ENCODE data around the gene PPT2. TPM values are rescaled to one million over a fixed set of nuclear protein-coding genes. Genes with fewer than 3 reads are reported as not detected.

The PPT2 gene
- total and polyA plus RNA-seq, 4 donors, result 4.3 to 37.6 (median 27.9) TPM

GRCh38 chr6:32146687-32147086, 7.3 kb upstream of the PPT2 start:
- no peak for ATAC-seq (ENCODE audit: low FRiP score)
- no peaks in the 10 kb centered on the region for H3K4me1 ChIP-seq (ENCODE audit: control insufficient read depth in 1 of 2, insufficient read depth in 2 of 2, low read length in 2 of 2)
- H3K27ac ChIP-seq (ENCODE audit: low read depth in 1 of 2, low read length in 2 of 2), result no peak overlapping the region

DNA sequence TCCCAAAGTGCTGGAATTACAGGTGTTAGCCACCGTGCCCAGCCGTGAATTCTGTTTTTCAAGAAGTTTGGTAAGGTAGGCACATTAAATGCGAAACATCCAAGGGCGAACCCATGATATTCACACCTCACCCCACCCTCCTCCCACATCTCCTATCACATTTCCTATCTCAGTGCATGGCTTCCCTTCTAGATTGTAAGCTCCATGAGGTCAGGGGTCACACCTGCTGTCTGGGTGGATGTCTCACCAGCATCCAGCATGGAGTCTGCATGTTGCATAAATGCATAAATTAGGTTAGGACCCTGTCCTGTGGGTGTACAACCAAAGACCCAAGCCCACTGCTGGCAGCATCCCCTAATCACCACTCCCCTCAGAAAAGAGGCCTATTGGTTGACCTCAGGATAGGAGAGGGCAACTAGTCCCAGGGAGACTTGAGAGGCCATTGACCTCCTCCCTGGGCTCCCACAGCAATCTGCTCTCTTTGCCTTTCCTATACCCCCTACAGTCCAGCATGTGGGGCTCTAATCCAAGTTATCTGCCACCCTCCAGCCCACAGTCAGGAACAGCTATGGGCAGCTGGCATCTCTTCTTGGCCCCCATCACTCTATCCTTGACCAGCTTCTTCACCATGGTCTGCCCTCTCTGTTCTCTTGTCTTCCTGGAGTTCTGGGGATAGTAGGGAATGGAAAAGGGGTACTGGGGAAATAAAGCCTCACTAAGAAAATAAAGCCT, 6.4 kb upstream of the PPT2 start:
- DNase-seq (peak; percentile 17 to 27), ATAC-seq (ENCODE audit: low FRiP score) (no peak)
- 90% methylated on average over 4 of the region's 4 CpGs for WGBS, 2 donors
- Histone ChIP-seq H3K4me3 (ENCODE audit: low read length in 2 of 2) (no peak overlapping the region), H3K4me1 (ENCODE audit: control insufficient read depth in 1 of 2, insufficient read depth in 2 of 2, low read length in 2 of 2) (no peaks in the 10 kb centered on the region), H3K9me3 (ENCODE audit: control insufficient read depth, low read length) (no peaks in the 10 kb centered on the region), H3K27me3 (ENCODE audit: control insufficient read depth in 1 of 2, insufficient read depth in 2 of 2, low read length in 1 of 2) (no peaks in the 10 kb centered on the region), H3K27ac (ENCODE audit: low read depth in 1 of 2, low read length in 2 of 2) (no peak overlapping the region), H3K36me3 (ENCODE audit: control insufficient read depth in 1 of 2, insufficient read depth in 2 of 2, low read length in 1 of 2) (no peaks in the 10 kb centered on the region)
- intact Hi-C loops (cut with DNase I), result no loop called here

More at GRCh38 chr6:32146687-32147086, 7.3 kb upstream of the PPT2 start:
- Histone ChIP-seq H3K9me3 (ENCODE audit: control insufficient read depth, low read length) (no peaks in the 10 kb centered on the region), H3K27me3 (ENCODE audit: control insufficient read depth in 1 of 2, insufficient read depth in 2 of 2, low read length in 1 of 2) (no peaks in the 10 kb centered on the region), H3K36me3 (ENCODE audit: control insufficient read depth in 1 of 2, insufficient read depth in 2 of 2, low read length in 1 of 2) (no peaks in the 10 kb centered on the region), H3K4me3 (ENCODE audit: low read length in 2 of 2) (no peak overlapping the region)
- intact Hi-C loops (cut with DNase I), result no loop called here
- no peak for DNase-seq
- 27 to 34% methylated on average over 4 of the region's 4 CpGs for WGBS, 2 donors

DNA sequence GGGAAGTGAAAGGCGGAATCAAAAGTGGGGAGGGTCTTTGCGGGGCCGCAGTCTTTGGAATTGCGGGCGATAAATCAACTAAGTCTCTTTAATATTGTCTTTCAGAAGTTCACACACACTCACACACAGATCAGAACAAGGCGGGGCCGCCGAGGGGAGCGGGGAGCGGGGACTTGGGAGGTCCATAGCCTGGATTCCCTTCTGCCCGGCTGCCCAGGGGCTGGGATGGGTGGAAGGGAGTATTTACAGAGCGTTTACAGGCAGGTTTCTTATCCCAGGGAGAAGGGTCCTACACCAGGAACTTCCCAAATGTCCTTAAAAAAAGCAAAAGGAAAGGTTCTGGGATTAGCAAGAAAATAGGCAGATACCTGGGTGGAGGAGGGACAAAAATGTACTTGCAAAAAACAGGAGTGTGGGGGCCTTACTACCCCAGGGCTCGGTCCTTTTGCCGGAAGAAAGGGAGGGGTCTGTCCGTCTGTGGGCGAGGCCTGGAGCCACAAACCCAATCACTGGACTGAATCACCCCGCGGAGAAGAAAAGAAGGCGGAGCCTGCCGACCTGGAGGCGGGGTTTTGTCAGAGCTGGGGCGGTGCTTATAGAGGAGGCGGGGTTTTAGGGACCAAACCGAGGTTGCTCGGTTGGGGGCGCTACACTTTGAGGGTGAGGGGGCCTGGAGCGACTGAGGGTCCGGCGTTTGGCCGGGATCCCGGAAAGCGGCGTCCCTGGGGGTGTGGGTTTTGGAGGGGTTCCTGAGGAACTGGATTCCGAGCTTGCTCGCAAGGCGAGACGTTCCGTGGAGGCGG, 5.5 kb upstream of the PPT2 start:
- H3K4me1 ChIP-seq (ENCODE audit: control insufficient read depth in 1 of 2, insufficient read depth in 2 of 2, low read length in 2 of 2), result no peaks in the 10 kb centered on the region
- WGBS, 2 donors, result 61 to 63% methylated on average over 38 to 39 of the region's 39 CpGs
- H3K27ac ChIP-seq (ENCODE audit: low read depth in 1 of 2, low read length in 2 of 2), result no peak overlapping the region
- DNase-seq, result peak; percentile 82 to 89
- H3K9me3 ChIP-seq (ENCODE audit: control insufficient read depth, low read length), result no peaks in the 10 kb centered on the region
- no peaks in the 10 kb centered on the region for H3K27me3 ChIP-seq (ENCODE audit: control insufficient read depth in 1 of 2, insufficient read depth in 2 of 2, low read length in 1 of 2)
- no peak for ATAC-seq (ENCODE audit: low FRiP score)
- intact Hi-C loops (cut with DNase I), result no loop called here
- no peak overlapping the region for H3K4me3 ChIP-seq (ENCODE audit: low read length in 2 of 2)
- H3K36me3 ChIP-seq (ENCODE audit: control insufficient read depth in 1 of 2, insufficient read depth in 2 of 2, low read length in 1 of 2), result no peaks in the 10 kb centered on the region

- no peak for ATAC-seq (ENCODE audit: low FRiP score)
- peak; percentile 33 to 73 for DNase-seq
- Histone ChIP-seq H3K9me3 (ENCODE audit: control insufficient read depth, low read length) (no peaks in the 10 kb centered on the region), H3K4me1 (ENCODE audit: control insufficient read depth in 1 of 2, insufficient read depth in 2 of 2, low read length in 2 of 2) (no peaks in the 10 kb centered on the region), H3K27ac (ENCODE audit: low read depth in 1 of 2, low read length in 2 of 2) (no peak overlapping the region), H3K27me3 (ENCODE audit: control insufficient read depth in 1 of 2, insufficient read depth in 2 of 2, low read length in 1 of 2) (no peaks in the 10 kb centered on the region), H3K4me3 (ENCODE audit: low read length in 2 of 2) (no peak overlapping the region), H3K36me3 (ENCODE audit: control insufficient read depth in 1 of 2, insufficient read depth in 2 of 2, low read length in 1 of 2) (no peaks in the 10 kb centered on the region)
- intact Hi-C loops (cut with DNase I), result no loop called here
- 75 to 80% methylated on average over 47 of the region's 47 CpGs for WGBS, 2 donors
Measured at GRCh38 chr6:32149092-32149755, 4.7 kb upstream of the PPT2 start.

- H3K27me3 ChIP-seq (ENCODE audit: control insufficient read depth in 1 of 2, insufficient read depth in 2 of 2, low read length in 1 of 2), result no peaks in the 10 kb centered on the region
- no peaks in the 10 kb centered on the region for H3K9me3 ChIP-seq (ENCODE audit: control insufficient read depth, low read length)
- H3K27ac ChIP-seq (ENCODE audit: low read depth in 1 of 2, low read length in 2 of 2), result no peak overlapping the region
- no peak for ATAC-seq (ENCODE audit: low FRiP score)
- peak in 1 of 2 donors; percentile 35 for DNase-seq
- no peaks in the 10 kb centered on the region for H3K36me3 ChIP-seq (ENCODE audit: control insufficient read depth in 1 of 2, insufficient read depth in 2 of 2, low read length in 1 of 2)
- WGBS, 2 donors, result 50 to 55% methylated on average over 51 to 55 of the region's 55 CpGs
- H3K4me1 ChIP-seq (ENCODE audit: control insufficient read depth in 1 of 2, insufficient read depth in 2 of 2, low read length in 2 of 2), result peaks cover 0 to 3% of the 10 kb centered on the region in 2 donors
- H3K4me3 ChIP-seq (ENCODE audit: low read length in 2 of 2), result no peak overlapping the region
- intact Hi-C loops (cut with DNase I), result no loop called here
Measured at GRCh38 chr6:32149932-32150870, 3.7 kb upstream of the PPT2 start.

DNA sequence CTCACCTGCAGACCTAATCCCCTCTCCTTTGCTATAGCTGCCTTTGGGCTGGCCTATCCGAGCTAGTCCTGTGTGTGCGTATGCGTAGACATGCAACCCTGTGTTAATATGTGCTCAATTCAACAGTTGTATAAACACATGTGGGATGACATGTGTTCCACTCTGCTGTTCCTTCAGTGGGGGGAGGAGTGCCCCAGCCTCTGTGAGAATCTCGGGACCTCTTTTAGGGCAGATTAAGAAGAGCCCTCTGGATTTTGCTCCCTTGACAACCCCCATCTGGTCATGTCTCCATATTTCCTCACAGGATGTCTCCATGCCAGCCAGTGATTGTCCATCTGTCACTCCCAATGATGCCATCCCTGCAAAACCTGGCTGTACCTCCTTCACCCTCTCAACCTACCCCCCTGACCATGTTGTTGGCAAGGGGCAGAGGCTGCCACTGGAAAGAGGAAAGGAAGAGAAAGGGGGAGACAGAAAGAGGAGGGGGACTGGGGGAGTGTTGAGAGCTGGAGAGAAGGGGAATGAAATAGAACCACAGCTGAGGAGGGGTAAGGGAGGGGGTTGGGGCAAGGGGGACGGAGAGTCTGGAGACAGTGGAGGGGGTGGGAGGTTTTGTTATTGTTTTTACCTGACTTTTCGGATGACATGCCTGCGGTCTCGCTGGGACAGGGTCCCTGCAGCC, 2.6 kb upstream of the PPT2 start:
- intact Hi-C loops (cut with DNase I), result no loop called here
- no peaks in the 10 kb centered on the region for H3K9me3 ChIP-seq (ENCODE audit: control insufficient read depth, low read length)
- H3K36me3 ChIP-seq (ENCODE audit: control insufficient read depth in 1 of 2, insufficient read depth in 2 of 2, low read length in 1 of 2), result no peaks in the 10 kb centered on the region
- H3K4me3 ChIP-seq (ENCODE audit: low read length in 2 of 2), result peak overlapping the region; percentile 61 to 83
- WGBS, 2 donors, result 15 to 17% methylated on average over 8 of the region's 8 CpGs
- no peak for ATAC-seq (ENCODE audit: low FRiP score)
- H3K27ac ChIP-seq (ENCODE audit: low read depth in 1 of 2, low read length in 2 of 2), result no peak overlapping the region
- H3K27me3 ChIP-seq (ENCODE audit: control insufficient read depth in 1 of 2, insufficient read depth in 2 of 2, low read length in 1 of 2), result no peaks in the 10 kb centered on the region
- DNase-seq, result peak in 1 of 2 donors; percentile 22
- H3K4me1 ChIP-seq (ENCODE audit: control insufficient read depth in 1 of 2, insufficient read depth in 2 of 2, low read length in 2 of 2), result peaks cover 0 to 3% of the 10 kb centered on the region in 2 donors

GRCh38 chr6:32151863-32152768, 1.8 kb upstream of the PPT2 start, which contains the start of gene PRRT1:
TSS of gene PRRT1 (minus strand) at chr6:32151939. CDS start at chr6:32151827, 112 bp downstream.
- ATAC-seq (ENCODE audit: low FRiP score), result no peak
- peaks cover 0 to 3% of the 10 kb centered on the region in 2 donors for H3K4me1 ChIP-seq (ENCODE audit: control insufficient read depth in 1 of 2, insufficient read depth in 2 of 2, low read length in 2 of 2)
- peak within 1 kb of the TSS; percentile 61 to 83 for H3K4me3 ChIP-seq (ENCODE audit: low read length in 2 of 2)
- DNase-seq, result peak in 1 of 2 donors; percentile 49
- no peaks in the 10 kb centered on the region for H3K36me3 ChIP-seq (ENCODE audit: control insufficient read depth in 1 of 2, insufficient read depth in 2 of 2, low read length in 1 of 2)
- whole genome bisulfite sequencing, 2 donors, result 6 to 7% methylated on average over 12 to 20 of the region's 24 CpGs
- H3K27me3 ChIP-seq (ENCODE audit: control insufficient read depth in 1 of 2, insufficient read depth in 2 of 2, low read length in 1 of 2), result no peaks in the 10 kb centered on the region
- peak within 1 kb of the TSS in 1 of 2 donors; percentile 18 for H3K27ac ChIP-seq (ENCODE audit: low read depth in 1 of 2, low read length in 2 of 2)
- intact Hi-C loops (cut with DNase I), result no loop called here
- H3K9me3 ChIP-seq (ENCODE audit: control insufficient read depth, low read length), result no peaks in the 10 kb centered on the region

All from aorta (tissue), 5 donors.